Measurements from ENCODE around the gene RLBP1.

DNA sequence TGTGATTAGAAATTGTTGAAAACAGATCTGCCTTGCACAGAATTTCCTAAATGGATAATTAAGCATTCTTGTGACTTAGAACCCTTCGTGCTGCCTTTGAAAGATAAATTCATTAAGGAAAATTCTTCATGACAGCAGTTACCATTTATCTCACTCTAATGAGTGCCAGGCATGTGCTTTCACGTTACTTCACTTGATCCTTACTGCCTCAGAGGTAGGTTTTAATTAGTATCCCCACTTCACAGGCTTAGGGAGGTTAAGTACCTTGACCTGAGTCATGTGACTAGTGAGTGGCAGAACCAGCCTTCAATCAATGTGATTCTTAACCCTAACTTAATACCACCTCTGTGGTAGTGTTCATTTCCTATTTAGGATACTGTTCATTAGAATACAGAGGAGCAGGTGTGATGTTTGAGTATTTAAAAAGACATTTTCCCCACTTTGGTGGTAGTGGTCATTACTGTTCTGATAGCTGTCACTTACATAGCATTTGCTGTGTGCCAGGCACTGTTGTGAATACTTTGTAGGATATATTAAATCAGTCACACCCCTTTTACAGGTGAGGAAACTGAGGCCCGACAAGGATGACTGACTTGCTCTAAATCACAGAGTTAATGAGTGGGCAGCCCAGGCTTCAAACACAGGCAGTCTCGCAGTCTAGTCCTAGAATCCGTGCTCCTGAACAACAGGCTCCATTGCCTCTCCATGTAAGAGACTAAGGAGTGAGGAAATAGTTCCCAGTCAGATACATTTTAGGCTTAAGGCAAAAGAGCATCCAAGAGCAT, 57.9 kb downstream of the RLBP1 start:
- TF ChIP-seq, protein P1, sequence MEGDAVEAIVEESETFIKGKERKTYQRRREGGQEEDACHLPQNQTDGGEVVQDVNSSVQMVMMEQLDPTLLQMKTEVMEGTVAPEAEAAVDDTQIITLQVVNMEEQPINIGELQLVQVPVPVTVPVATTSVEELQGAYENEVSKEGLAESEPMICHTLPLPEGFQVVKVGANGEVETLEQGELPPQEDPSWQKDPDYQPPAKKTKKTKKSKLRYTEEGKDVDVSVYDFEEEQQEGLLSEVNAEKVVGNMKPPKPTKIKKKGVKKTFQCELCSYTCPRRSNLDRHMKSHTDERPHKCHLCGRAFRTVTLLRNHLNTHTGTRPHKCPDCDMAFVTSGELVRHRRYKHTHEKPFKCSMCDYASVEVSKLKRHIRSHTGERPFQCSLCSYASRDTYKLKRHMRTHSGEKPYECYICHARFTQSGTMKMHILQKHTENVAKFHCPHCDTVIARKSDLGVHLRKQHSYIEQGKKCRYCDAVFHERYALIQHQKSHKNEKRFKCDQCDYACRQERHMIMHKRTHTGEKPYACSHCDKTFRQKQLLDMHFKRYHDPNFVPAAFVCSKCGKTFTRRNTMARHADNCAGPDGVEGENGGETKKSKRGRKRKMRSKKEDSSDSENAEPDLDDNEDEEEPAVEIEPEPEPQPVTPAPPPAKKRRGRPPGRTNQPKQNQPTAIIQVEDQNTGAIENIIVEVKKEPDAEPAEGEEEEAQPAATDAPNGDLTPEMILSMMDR (IDR thresholded peaks at IDR 0.05), result no peak
- TF ChIP-seq POLR2A (IDR thresholded peaks at IDR 0.05), result no peak

All from esophagus squamous epithelium (tissue), 4 donors.